HCT116 (cell line): ENCODE results near the gene DUSP3.

ENCODE experiments used
- CEBPB ChIP-seq: IDR thresholded peaks from 2 replicates; pipeline ENCODE4 v1.6.1; 2012; ENCODE audit warnings: low read depth
- EZH2 ChIP-seq: fragments of 200-600 bp; sonication (generic); IDR thresholded peaks from 2 replicates; pipeline ENCODE4 v1.6.1; 2017; ENCODE audit warnings: antibody characterized with exemption, mixed run types
- EZH2phosphoT487 ChIP-seq: fragments of 200-600 bp; IDR thresholded peaks from 2 replicates; pipeline ENCODE4 v1.6.1; 2018; ENCODE audit warnings: antibody characterized with exemption, borderline replicate concordance
- JUND ChIP-seq: IDR thresholded peaks from 2 replicates; pipeline ENCODE4 v1.6.1; 2012
- POLR2AphosphoS5 ChIP-seq: IDR thresholded peaks from 2 replicates; pipeline ENCODE4 v1.6.1; 2011; ENCODE audit warnings: mild to moderate bottlenecking, low read depth, low read length, moderate library complexity
- TF ChIP-seq, protein P1 (sequence below): IDR thresholded peaks from 2 replicates; pipeline ENCODE4 v1.6.1; 2012; ENCODE audit warnings: low read depth
- TF ChIP-seq, protein P2 (sequence below), 3 experiments: fragments of 200-600 bp in 1 of 3; sonication (generic) in 1 of 3; IDR thresholded peaks in 2 of 3; conservative IDR thresholded peaks in 1 of 3; 2 replicates each; pipeline ENCODE4 v1.5.1; 2012 to 2017; ENCODE audit warnings: low read depth in 2 of 3, low read length in 2 of 3, antibody characterized with exemption in 1 of 3, borderline replicate concordance in 1 of 3, control low read depth in 1 of 3, mild to moderate bottlenecking in 1 of 3, mixed read lengths in 1 of 3, mixed run types in 1 of 3, moderate library complexity in 1 of 3; ENCODE audit not compliant: insufficient read depth in 1 of 3
- TF ChIP-seq, protein P3 (sequence below): IDR thresholded peaks from 2 replicates; pipeline ENCODE4 v1.6.1; 2012
- TF ChIP-seq, protein P4 (sequence below): IDR thresholded peaks from 2 replicates; pipeline ENCODE4 v1.6.1; 2011; ENCODE audit warnings: mild to moderate bottlenecking, low read length, moderate library complexity; ENCODE audit not compliant: insufficient replicate concordance; ENCODE audit errors: extremely low read depth

DNA sequence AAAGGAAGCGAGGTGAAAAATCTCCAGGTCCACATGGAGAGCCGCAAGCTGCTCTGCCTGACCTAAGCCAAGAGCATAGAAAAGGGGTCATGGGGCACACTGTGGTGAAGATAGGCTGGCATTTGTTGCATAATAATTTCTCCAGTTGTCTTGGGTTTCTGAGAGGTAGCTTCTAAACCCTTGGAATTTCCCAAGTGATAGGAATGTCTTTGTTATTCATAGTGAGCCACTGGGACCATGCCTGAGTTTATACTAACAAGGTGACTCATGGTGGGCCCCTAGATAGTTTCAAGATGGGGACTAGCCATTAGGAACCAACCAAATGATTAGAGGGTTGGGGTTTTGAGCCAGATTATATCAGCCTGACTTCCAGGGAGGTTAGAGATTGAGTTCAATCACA is 45.8 kb downstream of the DUSP3 start:
- TF ChIP-seq, protein P1, sequence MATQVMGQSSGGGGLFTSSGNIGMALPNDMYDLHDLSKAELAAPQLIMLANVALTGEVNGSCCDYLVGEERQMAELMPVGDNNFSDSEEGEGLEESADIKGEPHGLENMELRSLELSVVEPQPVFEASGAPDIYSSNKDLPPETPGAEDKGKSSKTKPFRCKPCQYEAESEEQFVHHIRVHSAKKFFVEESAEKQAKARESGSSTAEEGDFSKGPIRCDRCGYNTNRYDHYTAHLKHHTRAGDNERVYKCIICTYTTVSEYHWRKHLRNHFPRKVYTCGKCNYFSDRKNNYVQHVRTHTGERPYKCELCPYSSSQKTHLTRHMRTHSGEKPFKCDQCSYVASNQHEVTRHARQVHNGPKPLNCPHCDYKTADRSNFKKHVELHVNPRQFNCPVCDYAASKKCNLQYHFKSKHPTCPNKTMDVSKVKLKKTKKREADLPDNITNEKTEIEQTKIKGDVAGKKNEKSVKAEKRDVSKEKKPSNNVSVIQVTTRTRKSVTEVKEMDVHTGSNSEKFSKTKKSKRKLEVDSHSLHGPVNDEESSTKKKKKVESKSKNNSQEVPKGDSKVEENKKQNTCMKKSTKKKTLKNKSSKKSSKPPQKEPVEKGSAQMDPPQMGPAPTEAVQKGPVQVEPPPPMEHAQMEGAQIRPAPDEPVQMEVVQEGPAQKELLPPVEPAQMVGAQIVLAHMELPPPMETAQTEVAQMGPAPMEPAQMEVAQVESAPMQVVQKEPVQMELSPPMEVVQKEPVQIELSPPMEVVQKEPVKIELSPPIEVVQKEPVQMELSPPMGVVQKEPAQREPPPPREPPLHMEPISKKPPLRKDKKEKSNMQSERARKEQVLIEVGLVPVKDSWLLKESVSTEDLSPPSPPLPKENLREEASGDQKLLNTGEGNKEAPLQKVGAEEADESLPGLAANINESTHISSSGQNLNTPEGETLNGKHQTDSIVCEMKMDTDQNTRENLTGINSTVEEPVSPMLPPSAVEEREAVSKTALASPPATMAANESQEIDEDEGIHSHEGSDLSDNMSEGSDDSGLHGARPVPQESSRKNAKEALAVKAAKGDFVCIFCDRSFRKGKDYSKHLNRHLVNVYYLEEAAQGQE: no peak
- TF ChIP-seq, protein P2, sequence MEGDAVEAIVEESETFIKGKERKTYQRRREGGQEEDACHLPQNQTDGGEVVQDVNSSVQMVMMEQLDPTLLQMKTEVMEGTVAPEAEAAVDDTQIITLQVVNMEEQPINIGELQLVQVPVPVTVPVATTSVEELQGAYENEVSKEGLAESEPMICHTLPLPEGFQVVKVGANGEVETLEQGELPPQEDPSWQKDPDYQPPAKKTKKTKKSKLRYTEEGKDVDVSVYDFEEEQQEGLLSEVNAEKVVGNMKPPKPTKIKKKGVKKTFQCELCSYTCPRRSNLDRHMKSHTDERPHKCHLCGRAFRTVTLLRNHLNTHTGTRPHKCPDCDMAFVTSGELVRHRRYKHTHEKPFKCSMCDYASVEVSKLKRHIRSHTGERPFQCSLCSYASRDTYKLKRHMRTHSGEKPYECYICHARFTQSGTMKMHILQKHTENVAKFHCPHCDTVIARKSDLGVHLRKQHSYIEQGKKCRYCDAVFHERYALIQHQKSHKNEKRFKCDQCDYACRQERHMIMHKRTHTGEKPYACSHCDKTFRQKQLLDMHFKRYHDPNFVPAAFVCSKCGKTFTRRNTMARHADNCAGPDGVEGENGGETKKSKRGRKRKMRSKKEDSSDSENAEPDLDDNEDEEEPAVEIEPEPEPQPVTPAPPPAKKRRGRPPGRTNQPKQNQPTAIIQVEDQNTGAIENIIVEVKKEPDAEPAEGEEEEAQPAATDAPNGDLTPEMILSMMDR (IDR thresholded peaks at IDR 0.05 in 2 of 3, conservative IDR thresholded peaks at IDR 0.05 in 1 of 3; ENCODE audit: borderline replicate concordance in 1 of 3, insufficient read depth in 1 of 3, low read depth in 2 of 3, low read length in 2 of 3): no peak
- TF ChIP-seq, protein P3, sequence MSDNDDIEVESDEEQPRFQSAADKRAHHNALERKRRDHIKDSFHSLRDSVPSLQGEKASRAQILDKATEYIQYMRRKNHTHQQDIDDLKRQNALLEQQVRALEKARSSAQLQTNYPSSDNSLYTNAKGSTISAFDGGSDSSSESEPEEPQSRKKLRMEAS: no peak
- TF ChIP-seq EZH2: no peak
- no peak for TF ChIP-seq JUND
- TF ChIP-seq EZH2phosphoT487: no peak
- TF ChIP-seq, protein P4, sequence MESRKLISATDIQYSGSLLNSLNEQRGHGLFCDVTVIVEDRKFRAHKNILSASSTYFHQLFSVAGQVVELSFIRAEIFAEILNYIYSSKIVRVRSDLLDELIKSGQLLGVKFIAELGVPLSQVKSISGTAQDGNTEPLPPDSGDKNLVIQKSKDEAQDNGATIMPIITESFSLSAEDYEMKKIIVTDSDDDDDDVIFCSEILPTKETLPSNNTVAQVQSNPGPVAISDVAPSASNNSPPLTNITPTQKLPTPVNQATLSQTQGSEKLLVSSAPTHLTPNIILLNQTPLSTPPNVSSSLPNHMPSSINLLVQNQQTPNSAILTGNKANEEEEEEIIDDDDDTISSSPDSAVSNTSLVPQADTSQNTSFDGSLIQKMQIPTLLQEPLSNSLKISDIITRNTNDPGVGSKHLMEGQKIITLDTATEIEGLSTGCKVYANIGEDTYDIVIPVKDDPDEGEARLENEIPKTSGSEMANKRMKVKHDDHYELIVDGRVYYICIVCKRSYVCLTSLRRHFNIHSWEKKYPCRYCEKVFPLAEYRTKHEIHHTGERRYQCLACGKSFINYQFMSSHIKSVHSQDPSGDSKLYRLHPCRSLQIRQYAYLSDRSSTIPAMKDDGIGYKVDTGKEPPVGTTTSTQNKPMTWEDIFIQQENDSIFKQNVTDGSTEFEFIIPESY: no peak
- no peak for TF ChIP-seq POLR2AphosphoS5
- no peak for TF ChIP-seq CEBPB
